Stimulated activated naive CD8-positive, alpha-beta T cell treated with anti-CD3 and anti-CD28 coated beads, Interleukin-15, amount 100 ng/mL, for 72 hours (primary cell): Measurements from ENCODE around the gene DIRAS1.

Experiments used
- ATAC-seq: fragments of 150-1000 bp; cut with Tn5 transposase; 2 replicates; pipeline ENCODE4 v1.10.0; 2021; ENCODE audit warnings: mild to moderate bottlenecking, moderate library complexity
- DNase-seq, 2 donors: peaks; one replicate each; pipeline ENCODE4 v3.0.0; 2021 to 2022
- H3K27ac Mint-ChIP-seq, 2 donors: one replicate each; pipeline ENCODE4 v1.8.0; 2022; ENCODE audit warnings: mild to moderate bottlenecking in 2 of 2, mixed read lengths in 2 of 2, moderate library complexity in 2 of 2
- H3K27me3 Mint-ChIP-seq: one replicate; pipeline ENCODE4 v1.8.0; 2022; ENCODE audit warnings: mixed read lengths
- H3K4me1 Mint-ChIP-seq: one replicate; pipeline ENCODE4 v1.8.0; 2022; ENCODE audit warnings: mild to moderate bottlenecking, mixed read lengths
- H3K4me3 Mint-ChIP-seq, 2 donors: one replicate each; pipeline ENCODE4 v1.8.0; 2022; ENCODE audit warnings: mild to moderate bottlenecking in 2 of 2, mixed read lengths in 2 of 2, moderate library complexity in 1 of 2
- H3K9me3 Mint-ChIP-seq, 2 donors: one replicate each; pipeline ENCODE4 v1.8.0; 2022; ENCODE audit warnings: mixed read lengths in 2 of 2

DIRAS1 gene

GRCh38 chr19:2720777-2721569 lies at the start of gene DIRAS1:
Gene DIRAS1, minus strand, starts transcription at chr19:2721372. Its CDS starts 3,566 bp downstream, at chr19:2717806.
- peak within 1 kb of the TSS; percentile 32 to 64 for H3K4me3 Mint-ChIP-seq
- H3K4me1 Mint-ChIP-seq = peaks cover 9% of the 10 kb centered on the region
- peaks cover under 1 to 2% of the 10 kb centered on the region in 2 donors for H3K9me3 Mint-ChIP-seq
- H3K27me3 Mint-ChIP-seq = peaks cover 63% of the 10 kb centered on the region
- ATAC-seq (peak; percentile 47), DNase-seq (no peak)
- peak within 1 kb of the TSS in 1 of 2 donors; percentile 33 for H3K27ac Mint-ChIP-seq

- H3K4me3 Mint-ChIP-seq = no peak overlapping the region
- H3K27me3 Mint-ChIP-seq = no peaks in the 10 kb centered on the region
- peaks cover 29% of the 10 kb centered on the region for H3K4me1 Mint-ChIP-seq
- peak overlapping the region in 1 of 2 donors; percentile 78 for H3K27ac Mint-ChIP-seq
- no peak for ATAC-seq
- DNase-seq = no peak
- H3K9me3 Mint-ChIP-seq = no peaks in the 10 kb centered on the region
These were observed 49.2 kb upstream of the DIRAS1 start for GRCh38 chr19:2770055-2771013.

- no peak overlapping the region for H3K27ac Mint-ChIP-seq
- ATAC-seq (no peak), DNase-seq (no peak)
- H3K27me3 Mint-ChIP-seq = no peaks in the 10 kb centered on the region
- H3K4me3 Mint-ChIP-seq = no peak overlapping the region
- no peaks in the 10 kb centered on the region for H3K9me3 Mint-ChIP-seq
- peaks cover 18% of the 10 kb centered on the region for H3K4me1 Mint-ChIP-seq
These were observed 48.0 kb upstream of the DIRAS1 start for GRCh38 chr19:2769218-2769617.

GRCh38 chr19:2768365-2769132 lies 47.4 kb upstream of the DIRAS1 start:
- Mint-ChIP-seq H3K4me1 (peaks cover 13% of the 10 kb centered on the region), H3K27me3 (no peaks in the 10 kb centered on the region), H3K27ac (no peak overlapping the region), H3K9me3 (no peaks in the 10 kb centered on the region), H3K4me3 (no peak overlapping the region)
- ATAC-seq (no peak), DNase-seq (no peak)

- H3K4me3 Mint-ChIP-seq = no peak overlapping the region
- H3K9me3 Mint-ChIP-seq = no peaks in the 10 kb centered on the region
- no peak for ATAC-seq
- H3K27ac Mint-ChIP-seq = peak overlapping the region in 1 of 2 donors; percentile 31
- H3K4me1 Mint-ChIP-seq = peaks cover 13% of the 10 kb centered on the region
- DNase-seq = no peak
- no peaks in the 10 kb centered on the region for H3K27me3 Mint-ChIP-seq
These were observed 46.5 kb upstream of the DIRAS1 start for GRCh38 chr19:2767688-2768087.

GRCh38 chr19:2766594-2767372 lies 45.6 kb upstream of the DIRAS1 start:
- ATAC-seq (no peak), DNase-seq (no peak)
- Mint-ChIP-seq H3K27ac (no peak overlapping the region), H3K9me3 (no peaks in the 10 kb centered on the region), H3K4me1 (peaks cover 11% of the 10 kb centered on the region), H3K27me3 (no peaks in the 10 kb centered on the region), H3K4me3 (no peak overlapping the region)

- H3K27ac Mint-ChIP-seq = no peak overlapping the region
- no peak for DNase-seq
- H3K27me3 Mint-ChIP-seq = no peaks in the 10 kb centered on the region
- no peaks in the 10 kb centered on the region for H3K9me3 Mint-ChIP-seq
- H3K4me3 Mint-ChIP-seq = no peak overlapping the region
- peaks cover 10% of the 10 kb centered on the region for H3K4me1 Mint-ChIP-seq
- no peak for ATAC-seq
These were observed 44.2 kb upstream of the DIRAS1 start for GRCh38 chr19:2765376-2765775.

GRCh38 chr19:2764945-2765344 lies 43.8 kb upstream of the DIRAS1 start:
- ATAC-seq = no peak
- H3K27me3 Mint-ChIP-seq = no peaks in the 10 kb centered on the region

GRCh38 chr19:2763687-2764086 lies 42.5 kb upstream of the DIRAS1 start:
- no peak for DNase-seq
- Mint-ChIP-seq H3K4me3 (no peak overlapping the region), H3K27ac (no peak overlapping the region), H3K27me3 (no peaks in the 10 kb centered on the region), H3K9me3 (no peaks in the 10 kb centered on the region), H3K4me1 (peaks cover 13% of the 10 kb centered on the region)
- ATAC-seq = no peak

More at GRCh38 chr19:2764945-2765344, 43.8 kb upstream of the DIRAS1 start:
- Mint-ChIP-seq H3K4me3 (no peak overlapping the region), H3K4me1 (peaks cover 6% of the 10 kb centered on the region), H3K9me3 (no peaks in the 10 kb centered on the region), H3K27ac (peak overlapping the region in 1 of 2 donors; percentile 78)
- DNase-seq = no peak

GRCh38 chr19:2762783-2763496 lies 41.8 kb upstream of the DIRAS1 start:
- peaks cover 13% of the 10 kb centered on the region for H3K4me1 Mint-ChIP-seq
- DNase-seq = no peak
- no peaks in the 10 kb centered on the region for H3K27me3 Mint-ChIP-seq

GRCh38 chr19:2761876-2762782 lies 41.0 kb upstream of the DIRAS1 start:
- Mint-ChIP-seq H3K4me3 (no peak overlapping the region), H3K4me1 (peaks cover 13% of the 10 kb centered on the region), H3K9me3 (no peaks in the 10 kb centered on the region), H3K27me3 (no peaks in the 10 kb centered on the region), H3K27ac (peak overlapping the region; percentile 25 to 91)
- no peak for DNase-seq
- ATAC-seq = no peak

More at GRCh38 chr19:2762783-2763496, 41.8 kb upstream of the DIRAS1 start:
- H3K27ac Mint-ChIP-seq = peak overlapping the region in 1 of 2 donors; percentile 91
- no peak for ATAC-seq
- H3K4me3 Mint-ChIP-seq = no peak overlapping the region
- H3K9me3 Mint-ChIP-seq = no peaks in the 10 kb centered on the region

GRCh38 chr19:2761309-2761677 lies 40.1 kb upstream of the DIRAS1 start:
- Mint-ChIP-seq H3K4me1 (peaks cover 13% of the 10 kb centered on the region), H3K27me3 (no peaks in the 10 kb centered on the region), H3K9me3 (no peaks in the 10 kb centered on the region), H3K4me3 (no peak overlapping the region), H3K27ac (no peak overlapping the region)
- DNase-seq (no peak), ATAC-seq (peak; percentile 15)

- Mint-ChIP-seq H3K4me3 (no peak overlapping the region), H3K27me3 (no peaks in the 10 kb centered on the region), H3K9me3 (no peaks in the 10 kb centered on the region), H3K4me1 (peaks cover 13% of the 10 kb centered on the region), H3K27ac (no peak overlapping the region)
- DNase-seq (no peak), ATAC-seq (no peak)
These were observed 38.8 kb upstream of the DIRAS1 start for GRCh38 chr19:2759965-2760364.
